Stimulated activated naive CD8-positive, alpha-beta T cell treated with anti-CD3 and anti-CD28 coated beads, Interleukin-15, Interleukin-2, amounts not matched to agents 100 ng/mL and 50 ng/mL, for 24 hours (primary cell): ENCODE results near the gene CASP6.

Source experiments
- H3K27ac Mint-ChIP-seq: one replicate; pipeline ENCODE4 v1.8.0; 2021; ENCODE audit warnings: mild to moderate bottlenecking, mixed read lengths
- H3K27me3 Mint-ChIP-seq: one replicate; pipeline ENCODE4 v1.8.0; 2021; ENCODE audit warnings: mixed read lengths
- H3K36me3 Mint-ChIP-seq: one replicate; pipeline ENCODE4 v1.8.0; 2021; ENCODE audit warnings: low read depth, mixed read lengths
- H3K4me1 Mint-ChIP-seq: one replicate; pipeline ENCODE4 v1.8.0; 2021; ENCODE audit warnings: low read depth, mixed read lengths
- H3K4me3 Mint-ChIP-seq: one replicate; pipeline ENCODE4 v1.8.0; 2021; ENCODE audit warnings: mild to moderate bottlenecking, mixed read lengths
- H3K9me3 Mint-ChIP-seq: one replicate; pipeline ENCODE4 v1.8.0; 2021; ENCODE audit warnings: mixed read lengths

The CASP6 gene

DNA sequence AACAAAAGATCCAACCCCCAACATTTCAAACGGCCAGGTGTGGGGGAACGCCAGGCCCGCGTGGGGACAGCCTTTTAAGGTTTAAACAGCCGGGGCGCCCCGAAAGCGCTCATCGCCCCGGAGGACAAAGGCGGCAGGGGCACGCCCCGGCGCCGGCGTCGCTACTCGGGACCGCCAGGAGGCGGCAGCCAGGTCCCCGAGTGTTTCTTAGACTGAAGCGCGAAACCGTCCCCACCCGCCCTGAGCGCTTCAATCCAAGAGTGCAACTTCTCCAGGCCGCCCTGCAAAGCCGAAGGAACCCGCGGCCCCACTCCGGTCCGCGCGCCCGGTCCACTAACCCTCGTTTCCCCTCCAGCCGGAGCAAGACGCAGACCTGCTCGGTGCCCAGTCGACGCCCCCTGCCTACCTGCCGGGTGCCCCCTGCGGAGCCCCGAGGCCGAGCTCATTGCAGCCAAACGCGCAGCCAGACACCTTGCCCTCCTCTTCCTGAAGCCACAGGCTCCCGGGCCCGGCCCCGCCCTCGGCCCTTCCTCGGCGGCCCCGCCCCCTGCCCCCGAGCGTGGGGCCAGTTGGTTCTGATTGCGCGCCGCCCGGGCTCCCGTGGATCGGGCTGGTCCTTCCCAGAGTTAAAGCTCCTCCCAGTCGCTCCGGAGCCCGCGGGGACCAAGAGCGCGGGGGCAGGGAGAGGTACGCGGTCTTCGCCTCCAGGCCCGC lies at the start of gene CASP6:
Gene CASP6, minus strand, starts transcription at position 496 of the 714 bp plus-strand sequence. Its CDS starts 50 bp downstream, at position 446.
- H3K4me3 Mint-ChIP-seq, result peak within 1 kb of the TSS; percentile 92

DNA sequence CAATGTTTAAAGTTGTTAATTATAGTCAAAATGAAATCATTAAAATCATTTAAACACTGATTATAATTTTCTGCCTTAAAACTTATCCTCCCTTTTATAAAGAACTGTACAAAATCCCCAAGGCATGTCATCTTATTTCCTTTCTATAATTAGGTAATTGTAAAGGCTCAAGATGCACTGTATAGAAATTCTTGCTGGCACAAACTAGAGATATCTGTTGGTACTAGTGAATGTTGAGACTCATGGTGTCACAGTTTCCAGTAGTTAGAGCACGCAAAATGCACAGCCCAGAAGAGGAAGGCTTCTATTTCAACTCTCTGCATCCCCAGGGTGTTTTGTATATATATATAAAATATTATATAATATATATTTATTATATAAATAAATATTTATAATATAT lies 49.3 kb upstream of the CASP6 start:
- Mint-ChIP-seq H3K9me3 (no peaks in the 10 kb centered on the region), H3K36me3 (no peaks in the 10 kb centered on the region), H3K4me3 (no peak overlapping the region), H3K27ac (no peak overlapping the region), H3K27me3 (peaks cover 6% of the 10 kb centered on the region), H3K4me1 (no peaks in the 10 kb centered on the region)

More for the DNA sequence above, at the start of gene CASP6:
- no peaks in the 10 kb centered on the region for H3K36me3 Mint-ChIP-seq
- peak within 1 kb of the TSS; percentile 82 for H3K27ac Mint-ChIP-seq
- H3K27me3 Mint-ChIP-seq, result no peaks in the 10 kb centered on the region
- H3K9me3 Mint-ChIP-seq, result no peaks in the 10 kb centered on the region
- peaks cover 19% of the 10 kb centered on the region for H3K4me1 Mint-ChIP-seq

DNA sequence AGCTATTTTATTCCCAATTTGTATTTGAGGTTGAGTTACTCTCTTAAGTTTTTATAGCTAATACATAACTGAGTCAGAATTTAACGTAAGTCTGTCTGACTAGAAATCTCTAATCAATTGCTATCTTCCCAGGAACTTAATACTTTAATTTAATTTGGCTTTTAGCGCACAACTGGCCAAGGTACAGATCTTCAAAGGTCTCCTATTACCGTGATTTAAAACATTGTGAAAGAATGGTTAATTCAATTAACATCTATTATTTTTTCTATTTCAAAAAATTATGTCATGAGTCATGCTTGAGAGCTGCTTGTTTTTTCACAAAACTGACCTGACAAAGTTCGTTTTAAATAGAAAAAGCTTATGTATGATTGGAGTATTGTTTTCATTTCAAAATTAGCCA lies 48.6 kb upstream of the CASP6 start:
- no peaks in the 10 kb centered on the region for H3K36me3 Mint-ChIP-seq
- H3K27ac Mint-ChIP-seq, result no peak overlapping the region
- H3K4me3 Mint-ChIP-seq, result no peak overlapping the region
- no peaks in the 10 kb centered on the region for H3K9me3 Mint-ChIP-seq
- peaks cover 6% of the 10 kb centered on the region for H3K27me3 Mint-ChIP-seq
- H3K4me1 Mint-ChIP-seq, result no peaks in the 10 kb centered on the region

DNA sequence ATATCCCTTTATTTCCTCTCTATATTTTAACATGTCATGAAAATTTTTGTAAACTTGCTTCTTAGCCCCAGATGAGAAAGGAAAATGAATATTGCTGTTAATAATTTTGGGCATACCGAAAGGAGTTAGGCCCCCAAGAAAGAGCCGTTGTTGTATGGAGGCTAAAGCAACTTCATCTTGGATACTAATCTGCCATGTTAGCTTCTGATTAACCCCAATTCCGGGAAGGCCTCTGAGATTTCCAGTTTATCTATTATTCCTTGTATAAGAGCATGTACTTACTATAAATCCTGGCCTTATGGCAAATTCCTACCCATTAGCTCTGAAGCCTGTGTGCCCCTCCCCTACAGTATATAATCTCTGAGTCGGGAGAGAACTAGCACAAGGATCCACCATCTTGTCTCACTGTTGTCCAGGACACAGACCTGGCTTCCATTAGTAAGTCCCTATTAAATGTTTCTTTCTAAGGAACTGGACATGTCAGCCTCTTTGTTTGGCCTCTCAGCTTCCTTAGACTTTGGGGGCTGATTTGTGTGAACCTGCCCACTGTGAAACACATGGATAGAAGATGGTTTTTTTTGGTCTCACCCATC lies 47.5 kb upstream of the CASP6 start:
- no peak overlapping the region for H3K4me3 Mint-ChIP-seq
- no peaks in the 10 kb centered on the region for H3K9me3 Mint-ChIP-seq
- H3K4me1 Mint-ChIP-seq, result no peaks in the 10 kb centered on the region
- no peaks in the 10 kb centered on the region for H3K36me3 Mint-ChIP-seq
- H3K27me3 Mint-ChIP-seq, result peaks cover 2% of the 10 kb centered on the region
- no peak overlapping the region for H3K27ac Mint-ChIP-seq

DNA sequence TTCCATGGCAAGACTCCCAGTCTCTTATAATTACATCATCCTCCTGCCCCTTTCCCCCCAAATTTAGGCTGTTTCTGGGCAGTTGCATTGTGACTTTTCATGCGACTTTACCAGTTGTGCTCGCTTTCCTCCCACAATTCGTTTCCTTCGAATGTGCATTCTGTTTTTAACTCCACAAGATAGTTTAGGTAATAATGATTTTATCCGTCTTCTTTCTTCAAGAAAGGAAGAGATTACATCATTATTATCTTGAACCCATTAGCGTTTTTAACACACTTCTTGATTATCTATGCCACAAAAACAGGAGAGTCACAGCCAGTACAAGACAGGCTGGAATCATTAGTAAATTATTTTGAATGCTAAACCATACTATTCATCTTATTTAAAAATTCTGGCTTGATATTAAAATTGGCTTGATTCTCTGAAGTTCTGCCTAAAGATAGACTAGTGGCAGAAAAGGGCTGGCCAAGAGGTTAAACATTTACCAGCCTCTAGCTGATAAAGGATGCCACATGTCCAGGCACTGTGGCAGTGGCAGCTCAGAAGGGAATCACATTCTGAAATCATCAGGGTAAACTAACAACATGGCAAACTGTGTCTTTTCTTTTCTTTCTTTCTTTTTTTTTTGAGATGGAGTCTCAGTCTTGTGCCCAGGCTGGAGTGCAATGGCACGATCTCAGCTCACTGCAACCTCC lies 46.3 kb upstream of the CASP6 start:
- Mint-ChIP-seq H3K27ac (no peak overlapping the region), H3K27me3 (no peaks in the 10 kb centered on the region), H3K4me1 (no peaks in the 10 kb centered on the region), H3K4me3 (no peak overlapping the region), H3K9me3 (no peaks in the 10 kb centered on the region), H3K36me3 (no peaks in the 10 kb centered on the region)

DNA sequence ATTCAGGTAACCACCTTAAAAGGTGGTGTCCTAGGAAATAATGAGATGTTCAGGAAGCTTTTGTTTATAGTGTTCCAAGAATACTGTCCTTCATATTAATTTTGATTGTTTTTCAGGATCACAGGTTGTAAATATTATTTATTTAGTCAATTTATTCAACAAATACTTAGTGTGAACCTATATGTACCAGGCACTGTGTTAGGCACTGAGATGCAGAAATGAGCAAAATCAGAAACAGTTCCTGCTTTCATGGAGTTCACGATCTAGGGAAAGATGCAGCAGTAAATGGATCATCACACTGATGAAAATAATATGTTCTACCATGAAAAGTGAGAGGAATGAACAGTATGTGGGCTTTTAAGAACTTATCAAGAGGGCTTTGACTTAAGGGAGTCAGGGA lies 44.9 kb upstream of the CASP6 start:
- Mint-ChIP-seq H3K27ac (no peak overlapping the region), H3K4me3 (no peak overlapping the region), H3K9me3 (no peaks in the 10 kb centered on the region), H3K4me1 (no peaks in the 10 kb centered on the region), H3K36me3 (no peaks in the 10 kb centered on the region), H3K27me3 (no peaks in the 10 kb centered on the region)

DNA sequence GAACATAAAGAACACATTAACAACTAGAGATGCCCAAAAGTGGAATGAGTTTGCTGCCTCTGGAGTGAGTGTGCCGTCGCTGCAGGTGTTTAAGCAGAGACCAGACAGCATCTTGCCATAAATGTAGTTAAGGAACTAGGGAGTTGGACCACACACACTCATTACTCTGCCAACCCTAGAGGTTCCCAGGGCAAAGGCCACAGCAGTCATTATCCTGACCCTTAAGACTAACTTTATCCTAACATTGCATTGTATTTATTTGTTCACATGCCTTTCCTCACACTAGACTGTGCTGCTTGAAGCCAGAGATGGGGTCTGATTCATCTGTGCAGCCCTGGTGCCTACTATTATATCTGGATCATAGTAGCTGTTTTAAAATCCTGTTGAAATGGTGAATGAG lies 43.5 kb upstream of the CASP6 start:
- Mint-ChIP-seq H3K36me3 (no peaks in the 10 kb centered on the region), H3K9me3 (no peaks in the 10 kb centered on the region), H3K27ac (no peak overlapping the region), H3K27me3 (no peaks in the 10 kb centered on the region), H3K4me1 (no peaks in the 10 kb centered on the region), H3K4me3 (no peak overlapping the region)

DNA sequence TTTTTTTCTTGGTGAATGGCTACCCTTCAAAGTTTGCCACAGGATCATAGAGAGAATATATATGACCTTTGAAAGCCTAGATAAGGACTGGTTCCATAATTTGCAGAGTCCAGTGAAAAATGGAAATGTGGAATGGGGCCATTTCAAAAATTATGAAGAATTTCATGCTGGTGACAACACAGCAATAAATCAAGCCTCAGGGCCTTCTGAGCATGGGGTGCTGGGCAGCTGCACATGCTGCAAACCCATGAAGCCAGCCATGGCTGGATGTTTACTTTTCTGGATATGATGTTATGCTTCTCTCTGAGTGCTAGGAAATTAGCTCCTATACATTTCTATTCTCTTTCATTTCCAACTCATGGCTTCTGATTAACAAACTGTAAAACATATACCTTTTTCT lies 42.6 kb upstream of the CASP6 start:
- no peaks in the 10 kb centered on the region for H3K9me3 Mint-ChIP-seq
- H3K36me3 Mint-ChIP-seq, result no peaks in the 10 kb centered on the region
- no peaks in the 10 kb centered on the region for H3K27me3 Mint-ChIP-seq
- H3K4me1 Mint-ChIP-seq, result no peaks in the 10 kb centered on the region
- H3K27ac Mint-ChIP-seq, result no peak overlapping the region
- no peak overlapping the region for H3K4me3 Mint-ChIP-seq

DNA sequence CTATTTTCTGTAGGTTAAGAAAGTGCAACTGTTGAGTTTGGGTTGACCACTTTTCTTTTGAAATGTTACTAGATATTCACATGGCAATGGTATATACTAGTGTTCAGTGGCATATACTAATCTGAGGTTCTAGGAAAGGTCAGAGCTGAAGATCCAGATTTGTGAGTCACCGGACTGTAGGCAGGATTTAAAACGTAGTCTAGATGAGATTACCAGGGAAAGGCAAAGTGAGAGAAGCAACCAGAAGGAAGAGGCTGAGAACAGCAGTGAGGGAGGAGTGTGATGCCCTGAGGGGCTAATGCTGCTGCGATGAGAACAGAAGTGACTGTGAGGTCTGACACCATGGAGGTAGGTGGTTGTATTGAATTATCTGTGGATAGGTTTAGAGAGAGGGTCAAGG lies 36.3 kb upstream of the CASP6 start:
- Mint-ChIP-seq H3K27me3 (peaks cover 5% of the 10 kb centered on the region), H3K4me3 (no peak overlapping the region), H3K4me1 (no peaks in the 10 kb centered on the region), H3K36me3 (no peaks in the 10 kb centered on the region), H3K9me3 (no peaks in the 10 kb centered on the region), H3K27ac (no peak overlapping the region)

DNA sequence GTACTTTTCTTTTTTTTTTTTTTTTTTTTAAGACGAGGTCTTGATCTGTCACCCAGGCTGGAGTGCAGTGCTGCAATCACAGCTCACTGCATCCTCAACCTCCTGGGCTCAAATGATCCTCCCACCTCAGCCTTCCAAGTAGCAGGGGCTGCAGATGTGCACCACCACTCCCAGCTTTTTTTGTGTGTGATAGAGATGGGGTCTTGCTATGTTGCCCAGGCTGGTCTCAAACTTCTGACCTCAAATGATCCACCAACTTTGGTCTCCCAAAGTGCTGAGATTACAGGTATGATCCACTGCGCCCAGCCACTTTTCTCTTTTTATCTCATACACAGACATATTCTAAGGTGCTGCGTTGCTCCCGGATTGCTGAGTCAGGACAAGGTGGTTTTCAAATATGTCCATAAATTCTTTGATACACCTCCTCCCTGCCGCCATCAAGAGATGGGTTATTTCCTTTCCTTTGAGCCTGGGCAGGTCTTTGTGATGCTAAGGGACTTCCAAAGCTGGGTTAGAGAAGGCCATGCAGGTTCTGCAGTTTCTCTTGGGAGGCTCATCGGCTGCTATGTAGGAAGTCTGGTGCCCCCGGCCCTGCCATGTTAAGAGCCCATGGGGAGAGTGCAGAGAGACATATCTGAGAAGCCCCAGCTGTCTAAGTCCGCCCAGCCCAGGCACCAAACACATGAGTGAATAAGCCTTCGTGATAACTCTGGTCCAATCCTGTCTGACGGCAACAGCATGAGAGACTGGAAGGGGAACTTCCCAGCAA lies 35.0 kb upstream of the CASP6 start:
- Mint-ChIP-seq H3K4me1 (no peaks in the 10 kb centered on the region), H3K4me3 (no peak overlapping the region), H3K36me3 (no peaks in the 10 kb centered on the region), H3K27me3 (peaks cover 5% of the 10 kb centered on the region), H3K9me3 (no peaks in the 10 kb centered on the region), H3K27ac (no peak overlapping the region)

DNA sequence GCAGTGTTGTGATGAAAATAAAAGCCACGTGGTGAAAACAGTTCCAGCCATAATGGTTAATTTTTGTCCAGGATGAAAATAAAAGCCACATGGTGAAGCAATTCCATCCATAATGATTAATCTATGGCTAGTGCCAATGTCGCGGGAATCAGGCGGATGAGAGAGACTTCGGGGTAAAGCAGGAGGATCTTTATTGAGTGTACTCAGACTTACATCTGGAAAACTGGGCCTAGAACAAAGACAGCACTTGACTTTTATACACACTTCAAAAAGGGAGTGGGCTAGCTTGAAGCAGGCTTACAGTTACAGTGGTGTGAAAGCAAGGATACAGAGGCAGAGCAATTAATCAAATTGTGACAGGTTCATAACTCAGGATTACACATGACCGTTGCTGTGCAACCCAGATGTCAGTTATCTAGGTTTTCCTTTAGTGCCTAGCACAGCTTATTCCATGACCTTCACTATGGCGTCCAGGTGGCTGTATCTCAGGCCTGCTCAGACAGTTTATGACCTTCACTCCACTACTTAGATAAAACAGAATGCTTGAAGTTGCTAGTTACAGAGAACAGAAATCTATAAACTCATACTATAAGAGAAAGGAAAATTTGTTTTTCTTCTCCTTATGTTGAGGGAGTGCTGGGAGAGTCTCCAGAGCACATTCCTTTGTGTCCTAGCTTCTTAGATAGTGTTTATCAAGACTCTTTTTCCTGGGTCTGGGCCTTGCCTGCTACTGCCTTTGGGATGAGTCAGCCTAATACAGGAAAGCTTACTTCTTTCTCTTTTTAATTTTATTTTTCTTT lies 32.5 kb upstream of the CASP6 start:
- peaks cover 5% of the 10 kb centered on the region for H3K27me3 Mint-ChIP-seq
- no peaks in the 10 kb centered on the region for H3K36me3 Mint-ChIP-seq
- H3K9me3 Mint-ChIP-seq, result no peaks in the 10 kb centered on the region
- no peak overlapping the region for H3K27ac Mint-ChIP-seq
- no peak overlapping the region for H3K4me3 Mint-ChIP-seq
- H3K4me1 Mint-ChIP-seq, result no peaks in the 10 kb centered on the region

DNA sequence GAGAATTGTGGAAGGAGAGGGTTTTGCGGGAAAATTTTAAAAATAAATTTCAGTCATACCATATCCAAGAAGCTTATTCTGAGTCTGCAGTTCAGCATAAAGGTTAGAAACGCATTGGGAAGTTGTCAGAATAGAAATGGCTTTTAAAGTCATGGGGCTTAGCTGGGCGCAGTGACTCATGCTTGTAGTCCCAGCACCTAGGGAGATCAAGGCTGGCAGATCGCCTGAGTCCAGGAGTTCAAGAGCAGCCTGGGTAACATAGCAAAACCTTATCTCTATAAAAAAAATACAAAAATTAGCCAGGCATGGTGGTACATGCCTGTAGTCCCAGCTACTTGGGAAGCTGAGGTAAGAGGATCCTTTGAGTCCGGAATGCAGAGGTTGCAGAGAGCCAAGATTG lies 30.5 kb upstream of the CASP6 start:
- Mint-ChIP-seq H3K27ac (no peak overlapping the region), H3K27me3 (peaks cover 5% of the 10 kb centered on the region), H3K4me1 (peaks cover 10% of the 10 kb centered on the region), H3K36me3 (no peaks in the 10 kb centered on the region), H3K4me3 (no peak overlapping the region), H3K9me3 (no peaks in the 10 kb centered on the region)

DNA sequence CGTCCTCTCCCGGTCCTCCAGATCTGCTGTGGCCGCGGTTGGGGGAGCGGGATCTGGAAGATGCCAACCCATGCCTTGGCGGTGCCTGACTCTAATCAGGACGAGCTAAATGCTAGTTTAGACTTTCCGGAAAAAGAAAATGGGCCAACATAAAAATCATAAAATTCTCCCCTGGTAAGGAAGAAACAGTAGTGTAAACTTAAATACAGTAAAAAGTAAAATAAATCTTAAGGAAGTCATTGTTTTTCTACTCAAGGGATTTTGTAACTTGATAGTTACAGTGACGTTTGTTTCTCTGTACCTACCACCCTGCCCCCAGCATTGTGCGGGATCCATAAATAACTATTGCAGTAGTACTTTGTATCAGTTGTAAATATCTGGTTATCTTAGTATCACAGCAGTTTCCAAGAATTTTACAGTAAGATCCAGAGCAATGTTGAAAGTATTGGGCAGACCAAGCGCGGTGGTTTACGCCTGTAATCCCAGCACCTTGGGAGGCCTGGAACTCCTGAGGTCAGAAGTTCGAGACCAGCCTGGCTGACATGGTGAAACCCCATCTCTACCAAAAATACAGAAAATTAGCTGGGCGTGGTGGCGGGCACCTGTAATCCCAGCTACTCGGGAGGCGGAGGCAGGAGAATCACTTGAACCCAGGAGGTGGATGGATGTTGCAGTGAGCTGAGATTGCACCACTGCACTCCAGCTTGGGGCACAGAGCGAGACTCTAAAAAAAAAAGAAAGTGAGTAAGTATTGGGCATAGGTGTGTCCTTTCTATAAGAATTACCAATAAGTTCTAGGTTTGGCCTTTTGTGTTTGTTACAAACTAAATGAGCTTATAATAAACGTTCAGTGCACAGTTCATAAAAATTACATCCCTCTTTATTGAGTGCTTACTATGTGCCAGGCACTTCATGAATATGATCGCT lies 27.6 kb upstream of the CASP6 start:
- Mint-ChIP-seq H3K4me3 (peak overlapping the region; percentile 84), H3K27me3 (no peaks in the 10 kb centered on the region), H3K9me3 (no peaks in the 10 kb centered on the region), H3K27ac (peak overlapping the region; percentile 70), H3K4me1 (peaks cover 19% of the 10 kb centered on the region), H3K36me3 (peaks cover 9% of the 10 kb centered on the region)
